GM12878 (cell line): Measurements from ENCODE around the gene DUSP15.

Experiments
- CTCF ChIP-seq, 3 experiments: IDR thresholded peaks in 2 of 3; conservative IDR thresholded peaks in 1 of 3; 2 replicates each; pipeline ENCODE4 v1.5.1; 2011; ENCODE audit warnings: low read depth in 3 of 3, low read length in 3 of 3, mild to moderate bottlenecking in 3 of 3, control low read depth in 2 of 3, moderate library complexity in 2 of 3, inconsistent platforms in 1 of 3, mixed read lengths in 1 of 3; ENCODE audit not compliant: control insufficient read depth in 2 of 3, insufficient read depth in 1 of 3; ENCODE audit errors: extremely low read depth in 1 of 3
- EP300 ChIP-seq, 2 experiments: fragments of 150-350 bp in 1 of 2; IDR thresholded peaks; 2 replicates each; pipeline ENCODE4 v1.6.1; 2011 to 2012; ENCODE audit warnings: low read depth in 2 of 2, low read length in 2 of 2, borderline replicate concordance in 1 of 2, improper control_type of control experiment in 1 of 2, inconsistent platforms in 1 of 2; ENCODE audit not compliant: control insufficient read depth in 1 of 2
- GATAD2B ChIP-seq: fragments of 450-650 bp; conservative IDR thresholded peaks from 2 replicates; pipeline ENCODE4 v1.6.1; 2017; ENCODE audit warnings: low read depth, mild to moderate bottlenecking, moderate library complexity
- POLR2AphosphoS5 ChIP-seq: IDR thresholded peaks from 2 replicates; pipeline ENCODE4 v1.6.1; 2011; ENCODE audit warnings: mild to moderate bottlenecking, low read length, inconsistent platforms
- ZNF274 ChIP-seq: IDR thresholded peaks from one replicate; pipeline ENCODE4 v1.8.0; 2011; ENCODE audit not compliant: insufficient read length, insufficient read depth

- TF ChIP-seq GATAD2B (no peak), ZNF274 (no peak), POLR2AphosphoS5 (no peak), EP300 (IDR thresholded peaks at IDR 0.05; ENCODE audit: borderline replicate concordance in 1 of 2, control insufficient read depth in 1 of 2, low read depth in 2 of 2, low read length in 2 of 2) (no peak), CTCF (IDR thresholded peaks at IDR 0.05 in 2 of 3, conservative IDR thresholded peaks at IDR 0.05 in 1 of 3; ENCODE audit: control insufficient read depth in 2 of 3, extremely low read depth in 1 of 3, insufficient read depth in 1 of 3, low read depth in 3 of 3, low read length in 3 of 3) (no peak)
Measured at GRCh38 chr20:31856516-31856915, 13.8 kb downstream of the DUSP15 start.
